Aorta (tissue), 5 donors: ENCODE results near the gene STXBP5L. TPM values are rescaled to one million over a fixed set of nuclear protein-coding genes. Genes with fewer than 3 reads are reported as not detected.

ENCODE experiments used
- ATAC-seq: fragments of 200-7000 bp; cut with Tn5 transposase; one replicate; pipeline ENCODE4 v1.9.1; 2022; ENCODE audit warnings: moderate library complexity; ENCODE audit not compliant: low FRiP score
- DNase-seq, 2 donors: peaks; one replicate each; pipeline ENCODE4 v3.0.0-alpha.2; 2020
- H3K27ac ChIP-seq, 2 donors: one replicate each; pipeline ENCODE4 v1.5.1; 2013; ENCODE audit warnings: low read length in 2 of 2, mild to moderate bottlenecking in 2 of 2, moderate library complexity in 2 of 2, control low read depth in 1 of 2, inconsistent platforms in 1 of 2, low read depth in 1 of 2
- H3K27me3 ChIP-seq, 2 donors: one replicate each; pipeline ENCODE4 v1.6.1; 2013; ENCODE audit warnings: control low read depth in 1 of 2, low read length in 1 of 2, mild to moderate bottlenecking in 1 of 2, moderate library complexity in 1 of 2; ENCODE audit not compliant: insufficient read depth in 2 of 2, control insufficient read depth in 1 of 2
- H3K36me3 ChIP-seq, 2 donors: one replicate each; pipeline ENCODE4 v1.6.1; 2013; ENCODE audit warnings: control low read depth in 1 of 2, low read length in 1 of 2, mild to moderate bottlenecking in 1 of 2; ENCODE audit not compliant: insufficient read depth in 2 of 2, control insufficient read depth in 1 of 2
- H3K4me1 ChIP-seq, 2 donors: one replicate each; pipeline ENCODE4 v1.6.1; 2013; ENCODE audit warnings: low read length in 2 of 2, control low read depth in 1 of 2, mild to moderate bottlenecking in 1 of 2, moderate library complexity in 1 of 2; ENCODE audit not compliant: insufficient read depth in 2 of 2, control insufficient read depth in 1 of 2
- H3K4me3 ChIP-seq, 2 donors: one replicate each; pipeline ENCODE4 v1.5.1; 2013; ENCODE audit warnings: low read length in 2 of 2, control low read depth in 1 of 2, mild to moderate bottlenecking in 1 of 2
- H3K9me3 ChIP-seq: one replicate; pipeline ENCODE4 v1.6.1; 2013; ENCODE audit warnings: mild to moderate bottlenecking, low read length; ENCODE audit not compliant: control insufficient read depth
- WGBS, 2 donors: extraction: QIAGEN DNeasy Blood & Tissue Kit; methylation state at CpG; one replicate each; pipeline ENCODE4 v1.1.7; 2013; 5-methylcytosine and 5-hydroxymethylcytosine counted together
- intact Hi-C, 2 donors: fragments of 100-400 bp; cut with DNase I; formaldehyde crosslinking; loops; one replicate each; pipeline versions ENCODE4 v1.14.2 to v1.15.0; 2022
- polyA plus RNA-seq, 2 donors: library from polyadenylated mRNA; stranded (reverse); fragments of 200-250 nt; gene quantifications; one replicate each; pipeline ENCODE4 v1.2.3, GENCODE V29; 2013
- total RNA-seq, 2 donors: library from RNA; stranded (reverse); fragmentation: NEBNext Ultra II Directional; extraction: Animal tissue kit (Norgen Biotek cat#: 25700); gene quantifications; one replicate each; pipeline ENCODE4 v1.2.1, GENCODE V29; 2021
- donor health status: healthy with polysubstance abuse.
- donor health status: Bipolar disorder and iron deficiency.
- donor health status: DM: no; HTN: no; CAD: no.
- donor health status: DM: no; HTN: no; CAD: no.
- donor health status: DM: yes; HTN: yes; CAD: no.

Gene STXBP5L
- total and polyA plus RNA-seq, 4 donors = 0.16 to 0.38 TPM; not detected in 2

DNA sequence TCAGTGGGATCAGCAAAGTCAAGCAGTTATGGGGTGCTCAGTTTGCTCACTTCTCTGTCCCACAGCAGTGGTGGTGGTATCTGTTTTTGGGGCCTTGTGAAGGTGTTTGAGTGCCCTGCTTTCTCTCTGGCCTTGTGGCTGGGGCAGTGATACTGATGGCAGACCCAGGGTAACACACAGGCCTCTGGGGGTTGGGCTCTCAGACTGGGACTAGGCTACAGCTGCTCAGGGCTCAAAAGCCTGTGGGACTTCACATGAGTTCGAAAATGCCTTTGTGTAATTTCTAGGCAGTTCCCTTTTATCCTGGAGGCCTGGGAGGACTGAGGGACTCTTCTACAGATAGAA is 75.3 kb downstream of the STXBP5L start:
- DNase-seq = peak in 1 of 2 donors; percentile 45
- no peak overlapping the region for H3K4me3 ChIP-seq
- H3K27ac ChIP-seq = no peak overlapping the region
- H3K4me1 ChIP-seq = no peaks in the 10 kb centered on the region
- ATAC-seq = no peak
- no peaks in the 10 kb centered on the region for H3K36me3 ChIP-seq
- intact Hi-C loops = no loop called here
- 50 to 59% methylated on average over 1 of the region's 1 CpG for WGBS, 2 donors
- H3K27me3 ChIP-seq = no peaks in the 10 kb centered on the region
- H3K9me3 ChIP-seq = peaks cover 5% of the 10 kb centered on the region

DNA sequence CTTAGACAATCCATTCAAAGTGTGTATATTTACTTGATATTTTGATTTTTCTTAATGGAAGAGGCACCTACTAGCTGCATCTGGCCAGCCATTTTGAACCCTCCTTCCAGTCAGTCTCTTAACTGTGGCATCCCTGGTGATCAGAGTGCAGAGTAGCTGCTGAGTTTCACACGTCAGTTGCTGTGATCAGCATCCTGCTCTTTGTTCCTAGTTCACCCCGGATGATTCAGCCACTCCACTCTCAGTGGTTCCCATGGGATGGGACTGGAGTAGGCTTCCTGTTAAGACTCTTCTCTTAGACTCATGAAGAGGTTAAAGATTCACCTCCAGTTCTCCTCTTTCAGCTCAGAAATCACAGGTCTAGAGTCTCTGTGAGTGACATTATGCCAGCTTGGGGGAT is 75.8 kb downstream of the STXBP5L start:
- Histone ChIP-seq H3K27ac (no peak overlapping the region), H3K4me3 (no peak overlapping the region), H3K4me1 (no peaks in the 10 kb centered on the region), H3K36me3 (no peaks in the 10 kb centered on the region), H3K27me3 (no peaks in the 10 kb centered on the region), H3K9me3 (peaks cover 5% of the 10 kb centered on the region)
- 19 to 29% methylated on average over 2 of the region's 2 CpGs for WGBS, 2 donors
- DNase-seq (no peak), ATAC-seq (no peak)
- intact Hi-C loops = no loop called here

DNA sequence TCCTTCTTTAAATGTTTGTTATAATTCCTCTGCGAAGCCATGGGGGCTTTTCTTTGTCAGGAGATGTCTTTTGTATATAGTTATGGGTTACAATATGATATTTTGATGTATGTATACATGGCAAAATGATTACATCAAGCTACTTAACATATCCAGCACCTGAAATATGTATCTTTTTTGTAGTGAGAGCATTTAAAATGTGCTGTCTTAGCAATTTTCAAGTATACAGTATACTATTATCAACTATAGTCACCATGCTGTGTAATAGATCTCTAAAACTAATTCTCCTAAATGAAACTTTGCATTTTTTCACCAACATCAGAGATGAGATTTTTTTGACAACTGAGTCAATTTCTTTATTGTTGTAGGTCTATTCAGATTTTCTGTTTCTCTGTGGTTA is 77.2 kb downstream of the STXBP5L start:
- WGBS, 2 donors = 75 to 86% methylated on average over 1 of the region's 1 CpG
- no peak overlapping the region for H3K4me3 ChIP-seq
- H3K36me3 ChIP-seq = no peaks in the 10 kb centered on the region
- H3K27me3 ChIP-seq = no peaks in the 10 kb centered on the region
- H3K4me1 ChIP-seq = no peaks in the 10 kb centered on the region
- no peak overlapping the region for H3K27ac ChIP-seq
- ATAC-seq (no peak), DNase-seq (no peak)
- intact Hi-C loops = no loop called here
- peaks cover 5% of the 10 kb centered on the region for H3K9me3 ChIP-seq

DNA sequence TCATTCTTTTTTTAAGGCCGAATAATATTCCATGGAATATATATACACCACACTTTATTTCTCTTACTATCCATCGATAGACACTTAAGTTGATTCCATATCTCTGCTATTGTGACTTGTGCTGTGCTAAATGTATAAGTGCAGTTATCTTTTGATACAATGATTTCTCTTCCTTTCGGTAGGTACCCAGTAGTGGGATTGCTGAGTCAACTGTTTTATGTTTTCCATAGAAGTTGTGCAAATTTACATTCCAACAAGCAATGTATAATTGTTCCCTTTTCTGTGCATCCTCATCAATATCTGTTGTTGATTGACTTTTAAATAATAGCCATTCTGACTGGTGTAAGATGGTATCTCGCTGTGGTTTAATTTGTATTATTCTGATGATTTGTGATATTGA is 81.0 kb downstream of the STXBP5L start:
- no peak for ATAC-seq
- Histone ChIP-seq H3K9me3 (no peaks in the 10 kb centered on the region), H3K27ac (no peak overlapping the region), H3K36me3 (no peaks in the 10 kb centered on the region), H3K27me3 (no peaks in the 10 kb centered on the region), H3K4me1 (no peaks in the 10 kb centered on the region), H3K4me3 (no peak overlapping the region)
- intact Hi-C loops = no loop called here
- no peak for DNase-seq
- 94 to 95% methylated on average over 4 of the region's 4 CpGs for WGBS, 2 donors

GRCh38 chr3:121018917-121019321 is 110.9 kb downstream of the STXBP5L start:
- intact Hi-C loops = no loop called here
- H3K27ac ChIP-seq = no peak overlapping the region
- 80 to 86% methylated on average over 8 of the region's 8 CpGs for WGBS, 2 donors

GRCh38 chr3:121063628-121064027 is 155.6 kb downstream of the STXBP5L start:
- Histone ChIP-seq H3K4me1 (no peaks in the 10 kb centered on the region), H3K36me3 (no peaks in the 10 kb centered on the region), H3K4me3 (no peak overlapping the region), H3K9me3 (no peaks in the 10 kb centered on the region), H3K27me3 (no peaks in the 10 kb centered on the region), H3K27ac (no peak overlapping the region)
- intact Hi-C loops = no loop called here
- peak in 1 of 2 donors; percentile 36 for DNase-seq
- 75 to 77% methylated on average over 6 of the region's 6 CpGs for WGBS, 2 donors
- no peak for ATAC-seq

More at GRCh38 chr3:121018917-121019321, 110.9 kb downstream of the STXBP5L start:
- no peak for ATAC-seq
- H3K27me3 ChIP-seq = no peaks in the 10 kb centered on the region
- H3K9me3 ChIP-seq = peaks cover 1% of the 10 kb centered on the region
- H3K4me1 ChIP-seq = no peaks in the 10 kb centered on the region
- DNase-seq = no peak
- no peak overlapping the region for H3K4me3 ChIP-seq
- no peaks in the 10 kb centered on the region for H3K36me3 ChIP-seq

DNA sequence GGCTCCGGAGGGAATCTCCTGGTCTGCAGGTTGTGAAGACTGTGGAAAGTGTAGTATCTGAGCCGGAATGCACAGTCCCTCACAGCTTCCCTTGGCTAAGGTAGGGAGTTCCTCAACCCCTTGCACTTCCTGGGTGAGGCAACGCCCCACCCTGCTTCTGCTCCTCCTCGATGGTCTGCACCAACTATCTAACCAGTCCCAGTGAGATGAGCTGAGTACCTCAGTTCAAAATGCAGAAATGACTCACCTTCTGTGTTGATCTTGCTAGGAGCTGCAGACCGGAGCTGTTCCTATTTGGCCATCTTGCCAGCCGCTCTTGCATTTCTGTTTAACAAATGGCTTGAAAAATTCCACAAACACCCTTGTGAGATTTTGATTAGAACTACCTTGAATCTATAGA is 156.1 kb downstream of the STXBP5L start:
- 90 to 92% methylated on average over 6 of the region's 6 CpGs for WGBS, 2 donors

GRCh38 chr3:121072133-121072532 is 164.1 kb downstream of the STXBP5L start:
- H3K4me1 ChIP-seq = peaks cover 0 to 4% of the 10 kb centered on the region in 2 donors
- H3K4me3 ChIP-seq = no peak overlapping the region
- intact Hi-C loops = no loop called here
- ATAC-seq (peak; percentile 56), DNase-seq (peak; percentile 51 to 77)
- no peaks in the 10 kb centered on the region for H3K9me3 ChIP-seq
- H3K27me3 ChIP-seq = no peaks in the 10 kb centered on the region
- WGBS, 2 donors = 1 to 8% methylated on average over 6 of the region's 6 CpGs
- H3K36me3 ChIP-seq = no peaks in the 10 kb centered on the region
- no peak overlapping the region for H3K27ac ChIP-seq

More for the DNA sequence above, 156.1 kb downstream of the STXBP5L start:
- ATAC-seq (no peak), DNase-seq (peak in 1 of 2 donors; percentile 37)
- Histone ChIP-seq H3K27ac (no peak overlapping the region), H3K27me3 (no peaks in the 10 kb centered on the region), H3K9me3 (no peaks in the 10 kb centered on the region), H3K4me3 (no peak overlapping the region), H3K4me1 (no peaks in the 10 kb centered on the region), H3K36me3 (no peaks in the 10 kb centered on the region)
- intact Hi-C loops = no loop called here

DNA sequence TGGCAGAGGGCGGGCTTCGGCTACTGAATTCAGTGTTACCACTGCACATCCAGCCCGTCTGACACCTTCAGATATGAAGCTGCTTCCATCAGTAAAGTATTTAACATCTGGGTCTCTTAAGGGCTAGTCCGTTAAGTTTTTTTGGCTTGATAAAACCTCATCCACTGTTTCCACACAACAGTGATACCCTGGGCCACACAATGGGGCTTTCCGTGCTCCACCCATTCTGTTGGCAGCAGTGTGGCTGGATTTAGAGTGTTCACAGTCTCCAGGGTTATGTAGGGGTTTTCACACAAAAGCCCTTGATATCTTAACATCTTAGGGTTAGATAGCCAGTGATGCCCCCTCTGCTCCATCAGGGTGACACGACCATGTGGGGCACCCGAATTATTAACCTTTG is 165.0 kb downstream of the STXBP5L start:
- no peaks in the 10 kb centered on the region for H3K27me3 ChIP-seq
- ATAC-seq (no peak), DNase-seq (peak in 1 of 2 donors; percentile 49)
- peaks cover 0 to 4% of the 10 kb centered on the region in 2 donors for H3K4me1 ChIP-seq
- intact Hi-C loops = no loop called here
- no peak overlapping the region for H3K27ac ChIP-seq
- H3K9me3 ChIP-seq = no peaks in the 10 kb centered on the region
- H3K4me3 ChIP-seq = no peak overlapping the region
- no peaks in the 10 kb centered on the region for H3K36me3 ChIP-seq
- 42 to 60% methylated on average over 7 of the region's 7 CpGs for WGBS, 2 donors
